Ureter (tissue), 1 donor: ENCODE measurements around the gene KDSR. TPM values are rescaled to one million over a fixed set of nuclear protein-coding genes. Genes with fewer than 3 reads are reported as not detected.

Experiments
- DNase-seq: peaks from one replicate; pipeline ENCODE4 v3.0.0-alpha.2; 2020; ENCODE audit warnings: low spot score
- total RNA-seq: library from RNA; stranded (reverse); gene quantifications from one replicate; pipeline ENCODE4 v1.2.4, GENCODE V29; 2023
- donor health status: DM: yes; HTN: yes; CAD: no.

Gene KDSR
- total RNA-seq = 57.6 TPM

GRCh38 chr18:63367053-63367953 lies at the start of gene KDSR:
KDSR (minus strand) TSS chr18:63367206; CDS start chr18:63367118, 88 bp downstream.
- peak; percentile 96 for DNase-seq

- DNase-seq = no peak
Observed at GRCh38 chr18:63412953-63413352, 45.9 kb upstream of the KDSR start.

GRCh38 chr18:63410792-63411191 lies 43.8 kb upstream of the KDSR start:
- DNase-seq = no peak

GRCh38 chr18:63409301-63409700 lies 42.3 kb upstream of the KDSR start:
- DNase-seq = no peak

GRCh38 chr18:63407734-63408133 lies 40.7 kb upstream of the KDSR start:
- no peak for DNase-seq

GRCh38 chr18:63405986-63406385 lies 39.0 kb upstream of the KDSR start:
- DNase-seq = no peak

- DNase-seq = no peak
Observed at GRCh38 chr18:63402246-63403162, 35.5 kb upstream of the KDSR start.

- DNase-seq = no peak
Observed at GRCh38 chr18:63399300-63399699, 32.3 kb upstream of the KDSR start.

- no peak for DNase-seq
Observed at GRCh38 chr18:63397349-63397748, 30.3 kb upstream of the KDSR start.

- DNase-seq = no peak
Observed at GRCh38 chr18:63395503-63395902, 28.5 kb upstream of the KDSR start.

- DNase-seq = no peak
Observed at GRCh38 chr18:63394954-63395353, 27.9 kb upstream of the KDSR start.

GRCh38 chr18:63387861-63388260 lies 20.9 kb upstream of the KDSR start:
- DNase-seq = no peak

- DNase-seq = no peak
Observed at GRCh38 chr18:63382843-63383242, 15.8 kb upstream of the KDSR start.

- no peak for DNase-seq
Observed at GRCh38 chr18:63379639-63379962, 12.6 kb upstream of the KDSR start.

- no peak for DNase-seq
Observed at GRCh38 chr18:63378919-63379638, 12.1 kb upstream of the KDSR start.

GRCh38 chr18:63377275-63377980 lies 10.4 kb upstream of the KDSR start:
- no peak for DNase-seq

- DNase-seq = no peak
Observed at GRCh38 chr18:63376538-63376937, 9.5 kb upstream of the KDSR start.

GRCh38 chr18:63374540-63374939 lies 7.5 kb upstream of the KDSR start:
- DNase-seq = no peak

- no peak for DNase-seq
Observed at GRCh38 chr18:63373161-63373560, 6.2 kb upstream of the KDSR start.

- no peak for DNase-seq
Observed at GRCh38 chr18:63368611-63369010, 1.6 kb upstream of the KDSR start.
